Cardiac fibroblast (primary cell): Measurements from ENCODE around the gene HLA-G.

ENCODE experiments used
- DNase-seq, 2 donors: peaks; one replicate each; pipeline versions ENCODE4 v3.0.0 to v3.0.0-alpha.2; 2010; ENCODE audit warnings: low read depth in 2 of 2
- H3K4me3 ChIP-seq, 2 donors: replicated peaks in 1 of 2; 1 replicate in 1 of 2; 2 replicates in 1 of 2; pipeline ENCODE4 v1.5.1; 2011; ENCODE audit warnings: low read depth in 2 of 2, low read length in 2 of 2, mild to moderate bottlenecking in 2 of 2, moderate library complexity in 1 of 2
- TF ChIP-seq, protein P1 (sequence below): IDR thresholded peaks from one replicate; pipeline ENCODE4 v1.5.1; 2011; ENCODE audit warnings: low read depth, mild to moderate bottlenecking, low read length, inconsistent platforms

The HLA-G gene

GRCh38 chr6:29845405-29846006, 17.9 kb downstream of the HLA-G start:
- TF ChIP-seq, protein P1, sequence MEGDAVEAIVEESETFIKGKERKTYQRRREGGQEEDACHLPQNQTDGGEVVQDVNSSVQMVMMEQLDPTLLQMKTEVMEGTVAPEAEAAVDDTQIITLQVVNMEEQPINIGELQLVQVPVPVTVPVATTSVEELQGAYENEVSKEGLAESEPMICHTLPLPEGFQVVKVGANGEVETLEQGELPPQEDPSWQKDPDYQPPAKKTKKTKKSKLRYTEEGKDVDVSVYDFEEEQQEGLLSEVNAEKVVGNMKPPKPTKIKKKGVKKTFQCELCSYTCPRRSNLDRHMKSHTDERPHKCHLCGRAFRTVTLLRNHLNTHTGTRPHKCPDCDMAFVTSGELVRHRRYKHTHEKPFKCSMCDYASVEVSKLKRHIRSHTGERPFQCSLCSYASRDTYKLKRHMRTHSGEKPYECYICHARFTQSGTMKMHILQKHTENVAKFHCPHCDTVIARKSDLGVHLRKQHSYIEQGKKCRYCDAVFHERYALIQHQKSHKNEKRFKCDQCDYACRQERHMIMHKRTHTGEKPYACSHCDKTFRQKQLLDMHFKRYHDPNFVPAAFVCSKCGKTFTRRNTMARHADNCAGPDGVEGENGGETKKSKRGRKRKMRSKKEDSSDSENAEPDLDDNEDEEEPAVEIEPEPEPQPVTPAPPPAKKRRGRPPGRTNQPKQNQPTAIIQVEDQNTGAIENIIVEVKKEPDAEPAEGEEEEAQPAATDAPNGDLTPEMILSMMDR = no peak
- H3K4me3 ChIP-seq = no peak overlapping the region
- DNase-seq = no peak

DNA sequence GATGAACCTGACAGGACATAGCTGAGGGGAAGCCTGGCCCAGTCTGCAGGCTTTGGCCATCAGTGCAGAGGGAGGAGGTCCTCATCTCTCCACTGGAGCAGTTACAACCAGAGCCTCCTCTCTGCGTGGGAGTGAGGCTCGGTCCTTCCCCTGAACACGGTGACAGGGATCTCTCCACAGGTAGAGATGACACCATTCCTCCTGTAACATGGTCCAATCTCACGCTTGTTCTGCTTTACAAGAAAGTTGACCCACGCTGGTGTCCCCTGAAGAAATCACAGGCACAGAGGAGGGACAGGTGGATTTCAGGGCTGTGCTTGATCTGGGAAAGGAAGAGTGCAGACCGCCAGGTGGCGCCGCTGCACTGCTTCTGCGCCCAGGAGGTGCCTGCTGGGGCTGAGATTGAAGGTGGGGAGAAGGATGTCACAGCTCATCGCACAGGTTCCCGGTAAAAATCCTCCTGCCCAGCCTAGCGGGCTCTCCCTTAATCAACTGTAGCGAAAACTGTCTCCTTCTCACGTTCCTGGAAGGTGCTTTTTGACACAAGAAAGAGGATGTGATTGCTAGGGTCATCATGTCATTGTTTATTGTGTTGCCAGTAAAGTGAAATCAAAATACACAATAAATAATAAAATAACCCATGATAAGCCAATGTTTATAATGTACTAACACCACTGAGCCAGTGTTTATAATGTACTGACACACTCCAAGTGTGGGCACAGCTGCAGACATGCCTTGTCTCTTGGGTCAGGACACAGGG, 20.4 kb downstream of the HLA-G start:
- TF ChIP-seq, protein P1 = peak; percentile 91
- peak; percentile 67 to 68 for DNase-seq
- H3K4me3 ChIP-seq = no peak overlapping the region

- peak; percentile 5 to 29 for DNase-seq
- no peak overlapping the region for H3K4me3 ChIP-seq
- TF ChIP-seq, protein P1 = no peak
These were observed 22.5 kb downstream of the HLA-G start for GRCh38 chr6:29850011-29850553.

- TF ChIP-seq, protein P1 = no peak
- no peak overlapping the region for H3K4me3 ChIP-seq
- DNase-seq = no peak
These were observed 23.6 kb downstream of the HLA-G start for GRCh38 chr6:29851190-29851589.

GRCh38 chr6:29853245-29853644, 25.6 kb downstream of the HLA-G start:
- TF ChIP-seq, protein P1 = no peak
- no peak overlapping the region for H3K4me3 ChIP-seq
- DNase-seq = no peak

DNA sequence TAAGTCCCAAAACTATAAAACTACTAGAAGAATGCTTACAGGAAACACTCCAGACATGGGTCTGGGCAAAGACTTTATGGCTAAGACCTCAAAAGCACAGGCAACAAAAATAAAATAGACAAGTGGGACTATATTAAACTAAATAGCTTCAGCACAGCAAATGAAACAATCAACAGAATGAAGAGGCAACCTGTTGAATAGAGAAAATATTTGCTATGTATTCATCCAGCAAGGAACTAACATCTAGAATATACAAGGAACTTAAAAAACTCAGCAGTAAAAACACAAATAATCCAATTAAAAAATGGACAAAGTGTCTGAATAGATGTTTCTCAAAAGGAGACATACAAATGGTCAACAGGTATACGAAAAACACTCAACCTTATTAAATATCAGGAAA, 30.4 kb downstream of the HLA-G start:
- TF ChIP-seq, protein P1 = no peak
- DNase-seq = no peak
- H3K4me3 ChIP-seq = no peak overlapping the region
